ENCODE data around the gene NUMBL.

- TF ChIP-seq, protein P1, sequence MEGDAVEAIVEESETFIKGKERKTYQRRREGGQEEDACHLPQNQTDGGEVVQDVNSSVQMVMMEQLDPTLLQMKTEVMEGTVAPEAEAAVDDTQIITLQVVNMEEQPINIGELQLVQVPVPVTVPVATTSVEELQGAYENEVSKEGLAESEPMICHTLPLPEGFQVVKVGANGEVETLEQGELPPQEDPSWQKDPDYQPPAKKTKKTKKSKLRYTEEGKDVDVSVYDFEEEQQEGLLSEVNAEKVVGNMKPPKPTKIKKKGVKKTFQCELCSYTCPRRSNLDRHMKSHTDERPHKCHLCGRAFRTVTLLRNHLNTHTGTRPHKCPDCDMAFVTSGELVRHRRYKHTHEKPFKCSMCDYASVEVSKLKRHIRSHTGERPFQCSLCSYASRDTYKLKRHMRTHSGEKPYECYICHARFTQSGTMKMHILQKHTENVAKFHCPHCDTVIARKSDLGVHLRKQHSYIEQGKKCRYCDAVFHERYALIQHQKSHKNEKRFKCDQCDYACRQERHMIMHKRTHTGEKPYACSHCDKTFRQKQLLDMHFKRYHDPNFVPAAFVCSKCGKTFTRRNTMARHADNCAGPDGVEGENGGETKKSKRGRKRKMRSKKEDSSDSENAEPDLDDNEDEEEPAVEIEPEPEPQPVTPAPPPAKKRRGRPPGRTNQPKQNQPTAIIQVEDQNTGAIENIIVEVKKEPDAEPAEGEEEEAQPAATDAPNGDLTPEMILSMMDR (IDR thresholded peaks at IDR 0.05 in 2 of 3, conservative IDR thresholded peaks at IDR 0.05 in 1 of 3; ENCODE audit: borderline replicate concordance in 1 of 3, insufficient read depth in 1 of 3, low read depth in 2 of 3, low read length in 2 of 3) = no peak
- TF ChIP-seq TCF7L2 (IDR thresholded peaks at IDR 0.05; ENCODE audit: borderline replicate concordance, extremely low read depth, insufficient read depth, insufficient read length) (no peak), SIN3A (IDR thresholded peaks at IDR 0.05; ENCODE audit: low read depth) (no peak), EGR1 (IDR thresholded peaks at IDR 0.05; ENCODE audit: low read depth) (no peak), ELF1 (IDR thresholded peaks at IDR 0.05; ENCODE audit: borderline replicate concordance, low read depth) (no peak), POLR2AphosphoS5 (IDR thresholded peaks at IDR 0.05; ENCODE audit: low read depth, low read length) (no peak), EZH2 (IDR thresholded peaks at IDR 0.05) (no peak), JUND (IDR thresholded peaks at IDR 0.05) (no peak), ZNF274 (IDR thresholded peaks at IDR 0.05; ENCODE audit: low read depth, low read length) (no peak), RAD21 (IDR thresholded peaks at IDR 0.05; ENCODE audit: low read depth) (no peak), POLR2A (IDR thresholded peaks at IDR 0.05; ENCODE audit: borderline replicate concordance, extremely low read depth, insufficient read depth, insufficient read length) (no peak)
These were observed 8.0 kb downstream of the NUMBL start for GRCh38 chr19:40682431-40682964.

Data from HCT116 (cell line).